ENCODE measurements around the gene MSANTD1. TPM values are rescaled to one million over a fixed set of nuclear protein-coding genes. Genes with fewer than 3 reads are reported as not detected.
A peak's percentile ranks its signal among the peaks of the same experiment; 100 is the strongest.

MSANTD1 gene
- total RNA-seq, 1 donor from 2014 or later: 0.44 TPM

DNA sequence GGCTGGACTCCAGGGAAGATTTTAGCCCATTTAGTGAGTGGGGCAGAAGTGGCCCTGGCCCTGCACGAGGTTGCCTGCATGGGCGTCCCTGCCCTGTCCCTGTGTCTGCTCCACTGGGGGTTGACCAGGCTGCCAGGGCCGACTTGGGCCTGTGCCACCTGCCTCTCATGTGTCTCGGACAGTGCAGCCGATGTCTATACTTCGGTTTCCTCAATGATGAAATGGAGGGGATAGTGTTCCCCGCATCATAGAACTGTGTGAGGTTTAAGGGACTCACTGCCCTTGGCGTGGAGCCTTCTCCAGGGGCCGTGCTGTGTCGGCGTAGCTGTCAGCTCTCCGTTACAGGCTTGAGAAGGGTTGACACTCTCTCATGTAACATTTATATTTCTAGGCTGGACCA is 27.0 kb upstream of the MSANTD1 start:
- no peak overlapping the region for H3K27ac ChIP-seq (replicated peaks)
- TF ChIP-seq, protein P1, sequence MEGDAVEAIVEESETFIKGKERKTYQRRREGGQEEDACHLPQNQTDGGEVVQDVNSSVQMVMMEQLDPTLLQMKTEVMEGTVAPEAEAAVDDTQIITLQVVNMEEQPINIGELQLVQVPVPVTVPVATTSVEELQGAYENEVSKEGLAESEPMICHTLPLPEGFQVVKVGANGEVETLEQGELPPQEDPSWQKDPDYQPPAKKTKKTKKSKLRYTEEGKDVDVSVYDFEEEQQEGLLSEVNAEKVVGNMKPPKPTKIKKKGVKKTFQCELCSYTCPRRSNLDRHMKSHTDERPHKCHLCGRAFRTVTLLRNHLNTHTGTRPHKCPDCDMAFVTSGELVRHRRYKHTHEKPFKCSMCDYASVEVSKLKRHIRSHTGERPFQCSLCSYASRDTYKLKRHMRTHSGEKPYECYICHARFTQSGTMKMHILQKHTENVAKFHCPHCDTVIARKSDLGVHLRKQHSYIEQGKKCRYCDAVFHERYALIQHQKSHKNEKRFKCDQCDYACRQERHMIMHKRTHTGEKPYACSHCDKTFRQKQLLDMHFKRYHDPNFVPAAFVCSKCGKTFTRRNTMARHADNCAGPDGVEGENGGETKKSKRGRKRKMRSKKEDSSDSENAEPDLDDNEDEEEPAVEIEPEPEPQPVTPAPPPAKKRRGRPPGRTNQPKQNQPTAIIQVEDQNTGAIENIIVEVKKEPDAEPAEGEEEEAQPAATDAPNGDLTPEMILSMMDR (IDR thresholded peaks at IDR 0.05; ENCODE audit: borderline replicate concordance): no peak
- H3K4me3 ChIP-seq: no peak overlapping the region
- intact Hi-C loops (cut with micrococcal nuclease): no loop called here
- no peaks in the 10 kb centered on the region for H3K27me3 ChIP-seq (ENCODE audit: low read depth)
- H3K4me1 ChIP-seq: peaks cover 23% of the 10 kb centered on the region
- peaks cover 93% of the 10 kb centered on the region for H3K36me3 ChIP-seq
- H3K9me3 ChIP-seq (replicated peaks): no peaks in the 10 kb centered on the region
- DNase-seq: no peak

DNA sequence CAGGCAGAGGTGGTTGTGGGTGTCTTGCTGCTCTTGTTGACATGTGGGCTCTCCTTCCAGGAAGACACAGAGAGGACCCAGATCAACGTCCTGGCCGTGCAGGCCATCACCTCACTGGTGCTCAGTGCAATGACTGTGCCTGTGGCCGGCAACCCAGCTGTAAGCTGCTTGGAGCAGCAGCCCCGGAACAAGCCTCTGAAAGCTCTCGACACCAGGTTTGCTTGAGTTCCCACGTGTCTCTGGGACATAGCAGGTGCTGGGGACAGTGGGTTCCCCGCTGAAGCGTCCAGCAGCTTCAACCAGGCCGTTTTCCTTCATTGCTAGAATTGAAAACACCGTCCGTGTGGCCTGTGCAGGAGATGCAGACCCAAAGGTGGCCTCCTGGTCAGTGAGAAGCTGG is 25.6 kb upstream of the MSANTD1 start:
- intact Hi-C loops (cut with micrococcal nuclease): no loop called here
- peak; percentile 6 for DNase-seq
- no peak overlapping the region for H3K27ac ChIP-seq (replicated peaks)
- H3K4me3 ChIP-seq: no peak overlapping the region
- peaks cover 84% of the 10 kb centered on the region for H3K36me3 ChIP-seq
- TF ChIP-seq, protein P1 (IDR thresholded peaks at IDR 0.05; ENCODE audit: borderline replicate concordance): no peak
- H3K9me3 ChIP-seq (replicated peaks): no peaks in the 10 kb centered on the region
- H3K4me1 ChIP-seq: peaks cover 30% of the 10 kb centered on the region
- no peaks in the 10 kb centered on the region for H3K27me3 ChIP-seq (ENCODE audit: low read depth)

DNA sequence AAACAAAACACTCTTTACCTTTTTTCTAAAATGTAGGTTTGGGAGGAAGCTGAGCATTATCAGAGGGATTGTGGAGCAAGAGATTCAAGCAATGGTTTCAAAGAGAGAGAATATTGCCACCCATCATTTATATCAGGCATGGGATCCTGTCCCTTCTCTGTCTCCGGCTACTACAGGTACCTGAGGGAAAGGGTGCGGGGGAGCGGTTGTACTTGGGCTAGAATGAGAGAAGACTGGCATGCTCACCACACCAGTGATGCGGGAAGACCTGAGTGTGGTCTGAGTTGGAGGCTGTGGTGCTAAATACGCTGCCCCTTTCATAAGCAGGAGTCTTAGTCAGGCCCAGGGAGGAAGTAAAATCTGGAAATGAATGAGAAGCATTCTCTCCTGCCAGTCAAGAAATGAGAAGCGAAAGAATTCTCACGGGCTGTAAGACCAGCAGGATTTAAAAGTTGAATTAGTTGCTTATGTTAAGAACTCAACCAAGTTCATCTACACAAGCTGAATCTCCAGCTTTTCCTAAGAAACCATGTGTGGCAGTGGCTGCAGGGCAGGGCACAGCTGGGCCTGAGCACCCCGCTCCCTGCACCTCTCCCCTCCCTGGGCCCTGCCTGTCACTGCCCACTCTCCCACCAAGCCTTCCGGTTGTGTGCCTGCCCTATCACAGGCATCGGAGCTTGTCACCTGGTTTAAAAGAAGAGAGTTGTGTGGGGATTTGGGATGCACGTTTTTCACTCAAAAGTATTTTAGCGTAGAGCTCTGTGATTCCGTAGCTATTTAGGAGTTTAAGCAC is 24.8 kb upstream of the MSANTD1 start:
- Histone ChIP-seq H3K27me3 (ENCODE audit: low read depth) (no peaks in the 10 kb centered on the region), H3K27ac (replicated peaks) (no peak overlapping the region), H3K4me1 (peaks cover 30% of the 10 kb centered on the region), H3K36me3 (peaks cover 84% of the 10 kb centered on the region), H3K4me3 (no peak overlapping the region), H3K9me3 (replicated peaks) (no peaks in the 10 kb centered on the region)
- TF ChIP-seq, protein P1 (IDR thresholded peaks at IDR 0.05; ENCODE audit: borderline replicate concordance): no peak
- intact Hi-C loops (cut with micrococcal nuclease): no loop called here
- no peak for DNase-seq

DNA sequence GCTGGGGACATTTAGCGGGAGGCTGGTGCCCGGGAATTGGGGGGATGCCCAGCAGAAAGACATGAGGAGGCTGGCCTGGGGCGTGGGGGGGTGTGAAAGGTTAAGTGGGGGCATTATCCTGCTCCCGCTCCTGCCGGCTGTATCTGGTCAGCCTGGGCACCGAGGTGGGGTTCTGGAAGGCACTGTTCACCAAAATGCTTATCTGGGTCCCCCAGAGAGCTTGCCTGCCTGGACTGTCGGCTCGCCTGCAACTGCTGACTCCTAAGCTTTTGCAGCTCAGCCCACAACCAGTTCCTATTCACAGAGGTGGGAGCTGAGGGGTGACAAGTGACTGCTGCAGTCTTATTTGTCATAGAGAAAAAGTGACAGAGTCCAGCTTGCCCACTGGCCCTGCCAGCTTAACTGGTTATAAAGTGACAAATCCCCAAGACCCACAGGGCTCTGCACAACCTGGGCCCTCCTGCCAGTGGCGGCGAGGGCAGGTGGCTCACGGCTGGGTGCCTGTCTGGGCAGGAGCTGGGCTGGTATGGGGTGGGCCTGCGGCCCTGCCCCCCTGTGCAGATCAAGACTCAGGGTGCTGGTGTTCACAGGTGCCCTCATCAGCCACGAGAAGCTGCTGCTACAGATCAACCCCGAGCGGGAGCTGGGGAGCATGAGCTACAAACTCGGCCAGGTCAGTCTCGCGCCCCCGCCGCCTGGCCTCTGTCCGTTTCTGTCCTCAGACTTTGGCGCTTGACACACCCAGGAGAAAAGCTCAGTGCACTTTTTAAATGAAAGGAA is 23.7 kb upstream of the MSANTD1 start:
- intact Hi-C loops (cut with micrococcal nuclease): no loop called here
- peaks cover 21% of the 10 kb centered on the region for H3K4me1 ChIP-seq
- TF ChIP-seq, protein P1 (IDR thresholded peaks at IDR 0.05; ENCODE audit: borderline replicate concordance): no peak
- peaks cover 86% of the 10 kb centered on the region for H3K36me3 ChIP-seq
- H3K27me3 ChIP-seq (ENCODE audit: low read depth): no peaks in the 10 kb centered on the region
- DNase-seq: peak; percentile 11
- no peak overlapping the region for H3K4me3 ChIP-seq
- no peaks in the 10 kb centered on the region for H3K9me3 ChIP-seq (replicated peaks)
- no peak overlapping the region for H3K27ac ChIP-seq (replicated peaks)

DNA sequence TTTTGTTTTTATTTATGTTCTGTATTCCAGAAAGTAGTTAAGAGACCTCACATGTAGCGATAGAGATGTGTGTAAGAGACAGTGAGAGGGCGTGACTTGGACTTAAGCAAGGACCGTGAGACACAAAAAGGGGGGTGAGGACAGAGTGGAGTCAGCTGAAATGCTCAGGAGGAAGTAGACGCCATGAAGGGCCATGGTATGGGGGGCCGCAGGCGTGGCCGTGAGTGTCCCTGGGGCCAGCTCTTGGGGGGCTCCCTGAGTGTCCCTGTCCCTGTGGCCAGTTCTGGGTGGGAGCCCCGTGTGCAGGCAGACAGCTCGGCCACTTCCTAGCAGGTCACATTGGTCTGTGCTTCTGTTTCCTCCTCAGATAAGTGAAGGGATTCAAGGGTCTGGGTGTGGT is 23.0 kb upstream of the MSANTD1 start:
- DNase-seq: no peak
- intact Hi-C loops (cut with micrococcal nuclease): no loop called here
- Histone ChIP-seq H3K27me3 (ENCODE audit: low read depth) (no peaks in the 10 kb centered on the region), H3K36me3 (peaks cover 86% of the 10 kb centered on the region), H3K4me1 (peaks cover 15% of the 10 kb centered on the region), H3K4me3 (no peak overlapping the region), H3K9me3 (replicated peaks) (no peaks in the 10 kb centered on the region), H3K27ac (replicated peaks) (no peak overlapping the region)
- TF ChIP-seq, protein P1 (IDR thresholded peaks at IDR 0.05; ENCODE audit: borderline replicate concordance): no peak

Measured in left ventricle myocardium inferior (tissue), 1 donor.